ENCODE results near the gene GRB14.

Gene GRB14

GRCh38 chr2:164504253-164504652, 117.0 kb downstream of the GRB14 start:
- peak; percentile 20 for DNase-seq (ENCODE audit: low read depth)
- no peak for TF ChIP-seq MAX (IDR thresholded peaks at IDR 0.05; ENCODE audit: low read depth, low read length)
- TF ChIP-seq CTCF (IDR thresholded peaks at IDR 0.05; ENCODE audit: low read depth, low read length), result peak; percentile 25
- H3K4me3 ChIP-seq (ENCODE audit: low read depth, low read length), result no peak overlapping the region

GRCh38 chr2:164498836-164499235, 122.4 kb downstream of the GRB14 start:
- TF ChIP-seq POLR2A (IDR thresholded peaks at IDR 0.05; ENCODE audit: extremely low read depth, insufficient read length), result no peak
- TF ChIP-seq MAX (IDR thresholded peaks at IDR 0.05; ENCODE audit: low read depth, low read length), result no peak
- no peak for TF ChIP-seq CTCF (IDR thresholded peaks at IDR 0.05; ENCODE audit: low read depth, low read length)
- TF ChIP-seq MYC (IDR thresholded peaks at IDR 0.05; ENCODE audit: low read depth, low read length), result no peak
- H3K4me3 ChIP-seq (ENCODE audit: low read depth, low read length), result no peak overlapping the region
- no peak for DNase-seq (ENCODE audit: low read depth)

- no peak for TF ChIP-seq MAX (IDR thresholded peaks at IDR 0.05; ENCODE audit: low read depth, low read length)
- TF ChIP-seq CTCF (IDR thresholded peaks at IDR 0.05; ENCODE audit: low read depth, low read length), result no peak
- H3K4me3 ChIP-seq (ENCODE audit: low read depth, low read length), result no peak overlapping the region
- no peak for DNase-seq (ENCODE audit: low read depth)
Measured at GRCh38 chr2:164496881-164497280, 124.4 kb downstream of the GRB14 start.

GRCh38 chr2:164496421-164496820, 124.9 kb downstream of the GRB14 start:
- no peak overlapping the region for H3K4me3 ChIP-seq (ENCODE audit: low read depth, low read length)
- TF ChIP-seq CTCF (IDR thresholded peaks at IDR 0.05; ENCODE audit: low read depth, low read length) (no peak), MYC (IDR thresholded peaks at IDR 0.05; ENCODE audit: low read depth, low read length) (no peak), MAX (IDR thresholded peaks at IDR 0.05; ENCODE audit: low read depth, low read length) (no peak), POLR2A (IDR thresholded peaks at IDR 0.05; ENCODE audit: extremely low read depth, insufficient read length) (no peak)
- DNase-seq (ENCODE audit: low read depth), result no peak

- TF ChIP-seq MAX (IDR thresholded peaks at IDR 0.05; ENCODE audit: low read depth, low read length), result no peak
- TF ChIP-seq CTCF (IDR thresholded peaks at IDR 0.05; ENCODE audit: low read depth, low read length), result peak; percentile 35
- DNase-seq (ENCODE audit: low read depth), result peak; percentile 33
- no peak overlapping the region for H3K4me3 ChIP-seq (ENCODE audit: low read depth, low read length)
Measured at GRCh38 chr2:164495491-164496223, 125.6 kb downstream of the GRB14 start.

GRCh38 chr2:164485541-164485940, 135.7 kb downstream of the GRB14 start:
- DNase-seq (ENCODE audit: low read depth), result no peak
- H3K4me3 ChIP-seq (ENCODE audit: low read depth, low read length), result no peak overlapping the region
- TF ChIP-seq POLR2A (IDR thresholded peaks at IDR 0.05; ENCODE audit: extremely low read depth, insufficient read length), result no peak
- no peak for TF ChIP-seq MAX (IDR thresholded peaks at IDR 0.05; ENCODE audit: low read depth, low read length)
- TF ChIP-seq MYC (IDR thresholded peaks at IDR 0.05; ENCODE audit: low read depth, low read length), result no peak
- no peak for TF ChIP-seq CTCF (IDR thresholded peaks at IDR 0.05; ENCODE audit: low read depth, low read length)
